Loucy (cell line): ENCODE measurements around the gene KLK8.

Source experiments
- EZH2phosphoT487 ChIP-seq: fragments of 200-600 bp; IDR thresholded peaks from 2 replicates; pipeline ENCODE4 v1.6.1; 2018; ENCODE audit warnings: antibody characterized with exemption, mild to moderate bottlenecking, moderate library complexity, borderline replicate concordance
- TF ChIP-seq, protein P1 (sequence below): fragments of 200-600 bp; sonication (generic); conservative IDR thresholded peaks from 2 replicates; pipeline ENCODE4 v1.5.1; 2014; ENCODE audit warnings: mild to moderate bottlenecking, antibody characterized with exemption, low read length

DNA sequence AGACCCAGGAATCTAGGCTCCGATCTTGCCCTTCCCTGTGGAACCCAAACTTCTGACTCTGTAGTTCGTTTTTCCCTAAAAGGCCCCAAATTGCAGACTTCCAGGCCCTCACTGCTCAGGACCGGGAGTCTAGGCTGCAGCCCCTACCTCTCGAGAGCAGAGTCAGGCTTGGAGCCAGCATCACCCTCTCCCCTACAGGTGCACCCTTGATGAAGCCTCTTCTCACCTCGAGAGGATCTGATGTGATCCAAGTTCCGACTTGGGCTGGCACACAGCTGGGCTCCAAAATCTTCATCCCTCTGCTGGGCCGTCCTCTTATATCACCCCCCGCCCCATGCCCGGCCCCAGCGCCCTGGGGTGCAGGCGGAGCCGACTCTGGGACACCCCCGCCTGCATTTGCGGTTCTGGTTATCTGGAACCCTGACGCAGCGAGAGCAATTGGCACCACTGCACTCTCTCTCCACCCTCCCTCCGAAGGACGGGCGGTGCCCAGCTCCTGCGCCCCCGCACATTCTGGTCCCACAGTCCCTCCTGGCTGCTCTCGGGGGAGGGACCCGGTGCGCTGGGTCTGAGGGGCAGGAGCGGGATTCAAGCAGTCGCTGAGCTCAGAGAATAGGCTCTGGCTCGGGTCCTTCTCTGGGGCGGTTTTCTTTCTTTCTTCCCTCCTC is 17.6 kb downstream of the KLK8 start, which contains the start of gene KLK7:
- TF ChIP-seq EZH2phosphoT487 = no peak
- TF ChIP-seq, protein P1, sequence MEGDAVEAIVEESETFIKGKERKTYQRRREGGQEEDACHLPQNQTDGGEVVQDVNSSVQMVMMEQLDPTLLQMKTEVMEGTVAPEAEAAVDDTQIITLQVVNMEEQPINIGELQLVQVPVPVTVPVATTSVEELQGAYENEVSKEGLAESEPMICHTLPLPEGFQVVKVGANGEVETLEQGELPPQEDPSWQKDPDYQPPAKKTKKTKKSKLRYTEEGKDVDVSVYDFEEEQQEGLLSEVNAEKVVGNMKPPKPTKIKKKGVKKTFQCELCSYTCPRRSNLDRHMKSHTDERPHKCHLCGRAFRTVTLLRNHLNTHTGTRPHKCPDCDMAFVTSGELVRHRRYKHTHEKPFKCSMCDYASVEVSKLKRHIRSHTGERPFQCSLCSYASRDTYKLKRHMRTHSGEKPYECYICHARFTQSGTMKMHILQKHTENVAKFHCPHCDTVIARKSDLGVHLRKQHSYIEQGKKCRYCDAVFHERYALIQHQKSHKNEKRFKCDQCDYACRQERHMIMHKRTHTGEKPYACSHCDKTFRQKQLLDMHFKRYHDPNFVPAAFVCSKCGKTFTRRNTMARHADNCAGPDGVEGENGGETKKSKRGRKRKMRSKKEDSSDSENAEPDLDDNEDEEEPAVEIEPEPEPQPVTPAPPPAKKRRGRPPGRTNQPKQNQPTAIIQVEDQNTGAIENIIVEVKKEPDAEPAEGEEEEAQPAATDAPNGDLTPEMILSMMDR = no peak
